HG03045 (cell line): Measurements from ENCODE around the gene PCDHA1.

Experiments used
- ATAC-seq: cut with Tn5 transposase; IDR thresholded peaks from one replicate; pipeline ENCODE4 v1.9.1; 2021; ENCODE audit warnings: mild to moderate bottlenecking, moderate library complexity; ENCODE audit not compliant: unreplicated experiment

The PCDHA1 gene

DNA sequence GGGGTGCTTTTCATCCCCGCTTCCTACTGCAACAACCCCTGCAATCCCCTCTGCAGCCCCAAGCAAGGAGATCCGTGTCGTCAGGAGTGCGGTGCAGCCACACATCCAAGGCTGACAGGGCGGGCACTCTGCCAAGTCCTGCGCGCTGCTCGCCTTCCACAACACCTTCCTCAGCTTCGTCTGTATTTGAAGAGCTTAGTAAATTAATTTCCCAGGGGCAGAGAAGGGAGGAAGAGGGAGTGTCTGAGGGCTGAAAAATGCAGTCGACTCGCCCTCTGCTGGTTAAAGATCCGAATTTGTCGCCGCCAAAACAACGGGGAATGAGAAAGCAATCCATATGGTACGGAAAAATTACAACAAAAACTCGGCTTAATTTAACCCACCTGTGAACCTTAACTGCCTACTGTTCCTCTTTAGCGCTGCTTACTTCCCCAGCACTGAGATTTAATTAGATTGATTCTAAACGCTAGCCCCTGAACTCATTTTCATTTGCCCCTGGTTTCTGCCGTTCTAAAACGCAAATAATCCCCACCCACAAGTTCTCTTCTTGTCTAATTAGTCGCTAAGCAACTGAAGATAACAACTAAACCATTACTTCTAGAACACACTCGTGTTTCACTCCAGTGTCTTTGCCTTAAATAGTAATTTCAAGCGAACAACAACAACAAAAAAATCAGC, 254.3 kb downstream of the PCDHA1 start:
- ATAC-seq: no peak

DNA sequence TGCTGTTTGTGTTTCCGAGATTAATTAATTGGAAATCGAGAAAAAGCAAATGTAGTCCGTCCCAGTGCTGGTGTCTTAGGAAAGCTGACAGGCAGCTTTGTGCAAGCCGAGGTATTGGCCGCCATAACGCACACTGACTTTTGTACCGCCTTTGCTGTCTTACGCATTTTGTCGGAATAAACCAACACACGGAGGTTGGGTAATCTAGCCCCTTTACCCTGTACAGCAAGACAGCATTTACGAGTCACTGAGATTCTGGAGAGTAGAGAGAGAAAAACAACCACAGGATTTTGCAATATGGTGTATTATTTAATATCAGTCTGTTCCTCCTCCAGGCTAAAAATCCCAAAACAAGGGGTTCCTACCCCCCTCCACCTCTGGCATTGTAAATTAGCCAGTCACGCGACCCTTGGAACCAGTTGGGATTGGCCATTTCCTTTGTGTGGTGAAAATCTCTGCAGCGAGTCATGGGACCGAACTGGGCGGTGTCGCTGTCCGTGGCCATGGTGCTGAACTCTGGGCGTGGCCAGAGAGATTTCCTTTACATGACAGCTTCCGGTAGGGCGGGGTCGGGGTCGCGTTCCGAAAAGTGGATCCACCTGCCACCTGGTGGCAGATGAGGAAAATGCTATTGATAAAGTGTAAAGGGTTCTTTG, 255.0 kb downstream of the PCDHA1 start:
- no peak for ATAC-seq

DNA sequence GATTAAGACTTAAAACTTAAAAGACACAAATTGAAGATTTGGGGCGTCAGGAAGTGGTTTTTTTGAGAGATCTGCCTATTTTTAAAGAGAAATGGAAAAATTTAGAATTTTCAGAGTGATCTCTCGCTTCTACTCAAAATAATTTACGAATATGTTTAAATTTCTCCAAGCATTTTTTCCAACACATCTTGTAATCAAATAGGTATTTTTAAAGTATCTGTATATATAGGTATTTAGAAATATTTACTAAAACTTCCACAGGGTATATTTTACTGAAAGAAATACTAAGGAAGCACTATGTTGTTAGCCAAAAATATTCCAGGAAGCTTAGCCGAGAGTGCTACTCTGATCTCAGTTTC, 255.5 kb downstream of the PCDHA1 start:
- ATAC-seq: no peak

DNA sequence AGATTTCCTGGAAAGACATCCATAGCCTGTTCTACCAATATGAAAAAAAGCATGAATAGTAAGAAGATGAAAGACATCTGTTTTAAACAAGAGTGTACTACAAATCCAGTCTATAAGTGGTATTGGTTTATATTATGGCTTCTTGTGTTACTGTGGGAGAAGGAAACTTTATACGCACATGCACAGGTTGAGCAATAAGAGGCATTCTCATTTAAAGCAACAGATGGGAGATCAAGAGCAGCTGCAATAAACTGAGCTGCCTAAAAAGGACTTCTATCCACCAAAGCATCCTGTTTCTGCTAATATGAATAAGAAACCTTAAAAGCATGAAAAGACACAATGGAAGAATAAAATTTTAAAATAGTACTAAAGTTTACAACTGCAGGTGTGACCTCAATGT, 256.6 kb downstream of the PCDHA1 start:
- ATAC-seq: no peak

DNA sequence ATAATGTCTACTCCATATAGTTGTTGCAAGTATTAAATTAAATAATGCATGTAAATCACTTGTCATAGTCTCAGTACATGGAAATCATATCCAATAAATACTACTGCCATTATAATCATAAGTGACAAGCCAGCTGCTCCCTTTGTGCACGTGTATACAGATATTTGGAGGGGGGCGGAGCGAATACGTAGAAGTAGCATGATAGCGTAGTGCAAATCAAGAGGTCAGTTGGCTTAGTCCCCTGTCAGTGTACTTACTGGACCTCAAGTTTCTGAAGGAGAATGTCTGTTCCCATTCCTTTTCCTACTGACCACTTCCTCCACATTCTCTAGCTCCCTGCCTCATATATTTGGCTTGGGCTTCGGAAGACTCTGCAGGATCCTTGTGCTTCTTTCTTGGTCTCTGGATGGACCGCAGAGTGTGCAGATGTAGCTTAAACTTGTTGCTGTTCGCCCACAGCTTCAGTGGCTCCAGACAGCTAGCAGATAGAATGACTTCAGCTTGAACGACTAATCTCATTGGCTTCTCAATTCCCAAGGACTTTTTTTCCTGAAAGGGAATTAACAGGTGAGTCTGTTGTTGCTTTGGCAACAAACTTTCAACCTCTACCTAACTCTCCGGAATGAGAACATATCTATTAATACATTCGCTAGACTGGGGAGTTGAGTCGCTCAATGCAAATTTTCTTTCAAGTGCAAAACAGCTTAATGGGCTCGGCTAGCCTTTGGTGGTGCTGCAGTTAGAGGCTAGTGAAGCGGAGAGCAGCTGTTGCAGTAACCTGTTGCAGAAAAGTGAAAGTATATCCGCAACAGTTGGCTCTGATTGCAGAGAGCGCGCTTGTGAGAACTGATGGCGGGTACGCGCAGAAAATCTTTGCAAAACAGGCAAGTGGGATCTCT, 264.9 kb downstream of the PCDHA1 start, which contains the start of gene PCDHB1:
Gene PCDHB1 (plus strand): TSS at position 753 of the 899 bp plus-strand sequence. CDS start 97 bp downstream, at position 850.
- no peak for ATAC-seq

DNA sequence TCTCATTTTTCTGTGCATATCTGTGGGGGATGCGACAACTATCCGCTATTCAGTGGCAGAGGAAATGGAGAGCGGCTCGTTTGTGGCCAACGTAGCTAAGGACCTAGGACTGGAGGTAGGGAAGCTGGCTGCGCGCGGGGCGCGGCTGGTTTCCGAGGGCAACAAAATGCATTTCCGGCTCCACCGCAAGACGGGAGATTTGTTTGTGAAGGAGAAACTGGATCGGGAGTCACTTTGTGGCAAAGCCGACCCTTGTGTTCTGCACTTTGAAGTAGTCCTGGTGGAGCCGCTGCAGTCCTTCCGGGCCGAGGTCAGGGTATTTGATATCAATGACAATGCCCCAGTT, 265.6 kb downstream of the PCDHA1 start:
- no peak for ATAC-seq
